Activated naive CD4-positive, alpha-beta T cell treated with anti-CD3 and anti-CD28 coated beads, Interleukin-2, amount 50 U/mL, for 24 hours (primary cell): Measurements from ENCODE around the gene TBC1D1.

ENCODE experiments used
- H3K27ac Mint-ChIP-seq: one replicate; pipeline ENCODE4 v1.8.0; 2021; ENCODE audit warnings: mild to moderate bottlenecking, mixed read lengths
- H3K27me3 Mint-ChIP-seq: one replicate; pipeline ENCODE4 v1.8.0; 2021; ENCODE audit warnings: mixed read lengths
- H3K36me3 Mint-ChIP-seq: one replicate; pipeline ENCODE4 v1.8.0; 2021; ENCODE audit warnings: mixed read lengths
- H3K4me1 Mint-ChIP-seq: one replicate; pipeline ENCODE4 v1.8.0; 2021; ENCODE audit warnings: mixed read lengths
- H3K4me3 Mint-ChIP-seq: one replicate; pipeline ENCODE4 v1.8.0; 2021; ENCODE audit warnings: mild to moderate bottlenecking, mixed read lengths
- H3K9me3 Mint-ChIP-seq: one replicate; pipeline ENCODE4 v1.8.0; 2021; ENCODE audit warnings: mixed read lengths

The TBC1D1 gene

GRCh38 chr4:37879365-37879764 lies 11.5 kb upstream of the TBC1D1 start:
- H3K4me1 Mint-ChIP-seq = peaks cover 3% of the 10 kb centered on the region
- no peak overlapping the region for H3K4me3 Mint-ChIP-seq
- no peak overlapping the region for H3K27ac Mint-ChIP-seq
- H3K9me3 Mint-ChIP-seq = no peaks in the 10 kb centered on the region
- peaks cover 2% of the 10 kb centered on the region for H3K36me3 Mint-ChIP-seq
- no peaks in the 10 kb centered on the region for H3K27me3 Mint-ChIP-seq

DNA sequence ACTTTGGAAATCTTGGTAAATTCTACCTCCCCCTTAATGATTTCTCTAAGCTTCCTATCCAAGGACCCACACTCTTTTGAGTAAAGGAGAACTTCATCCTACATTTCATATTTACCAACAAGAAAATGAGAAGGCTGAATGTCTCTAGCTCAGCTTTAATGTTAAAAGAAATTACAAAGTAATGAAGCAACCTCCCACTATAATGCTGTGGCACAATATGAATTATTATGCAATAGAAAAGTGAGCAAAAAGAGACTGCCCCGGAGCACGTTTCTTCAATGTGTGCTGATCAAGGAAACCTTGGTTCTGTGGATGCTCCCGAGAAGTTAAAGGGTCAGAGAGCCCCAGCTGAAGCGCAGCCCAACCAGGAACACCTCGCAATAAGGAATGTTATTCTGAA lies 9.1 kb upstream of the TBC1D1 start:
- H3K4me3 Mint-ChIP-seq = no peak overlapping the region
- H3K36me3 Mint-ChIP-seq = no peaks in the 10 kb centered on the region
- no peaks in the 10 kb centered on the region for H3K27me3 Mint-ChIP-seq
- peaks cover 3% of the 10 kb centered on the region for H3K4me1 Mint-ChIP-seq
- H3K27ac Mint-ChIP-seq = no peak overlapping the region
- H3K9me3 Mint-ChIP-seq = no peaks in the 10 kb centered on the region

DNA sequence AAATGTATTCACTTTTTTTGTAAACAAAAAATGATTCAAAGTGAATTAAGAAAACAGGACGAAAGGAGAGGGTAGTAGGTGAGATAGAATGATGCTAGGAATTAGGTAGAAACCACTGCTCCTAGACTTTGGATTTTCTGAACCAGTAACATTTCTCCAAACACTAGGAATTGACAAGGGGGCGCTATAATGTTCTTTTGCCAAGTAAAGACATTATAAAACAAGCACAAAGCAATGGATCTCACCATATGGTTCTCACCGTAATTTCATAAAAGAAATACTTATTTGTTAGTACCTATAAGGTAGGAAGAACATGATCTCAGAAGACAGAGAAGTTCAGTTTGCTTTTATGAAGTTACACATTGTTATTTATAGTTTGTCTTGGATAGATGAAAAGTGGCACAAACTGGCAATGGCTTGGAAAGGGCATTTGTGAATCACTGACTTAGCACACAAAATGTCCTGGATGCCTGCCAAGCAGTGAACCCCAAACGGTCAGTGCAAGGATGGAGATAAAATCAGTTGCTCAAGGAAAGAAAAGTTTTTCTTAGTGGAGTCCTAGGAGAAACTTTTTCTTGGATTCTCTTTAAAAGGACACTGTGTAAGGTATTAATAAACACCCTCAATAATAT lies 8.1 kb upstream of the TBC1D1 start:
- H3K36me3 Mint-ChIP-seq = no peaks in the 10 kb centered on the region

DNA sequence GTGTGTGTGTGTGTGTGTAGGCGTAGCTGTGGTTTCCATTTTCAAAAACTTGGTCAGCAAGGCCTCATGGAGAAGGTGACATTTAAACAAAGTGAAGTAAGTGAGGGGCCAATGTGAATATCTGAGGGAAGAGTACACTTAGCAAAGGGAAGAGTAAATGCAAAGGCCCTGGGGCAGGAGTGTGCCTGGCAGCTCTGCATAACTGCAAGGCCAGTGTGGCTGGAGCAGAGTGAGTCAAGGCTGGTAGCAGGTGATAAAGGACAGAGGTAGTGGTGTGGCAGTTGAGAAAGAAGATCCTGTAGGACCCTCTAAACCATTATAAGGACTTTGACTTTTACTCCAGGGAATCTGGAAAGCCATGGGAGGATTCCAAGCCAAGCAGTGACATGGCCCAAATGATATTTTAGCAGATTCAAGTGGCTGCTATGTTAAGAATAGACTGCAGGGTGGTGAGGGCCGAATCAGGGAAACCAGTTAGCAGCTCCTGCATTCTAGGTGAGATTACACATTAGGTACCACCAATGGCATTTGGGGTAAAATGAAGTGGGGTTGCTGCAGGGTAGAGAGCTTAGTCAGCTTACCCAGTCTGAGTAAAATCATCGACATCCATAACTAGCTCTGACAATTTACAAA lies 5.9 kb upstream of the TBC1D1 start:
- Mint-ChIP-seq H3K36me3 (no peaks in the 10 kb centered on the region), H3K27me3 (no peaks in the 10 kb centered on the region), H3K27ac (no peak overlapping the region)

More for the DNA sequence above, 8.1 kb upstream of the TBC1D1 start:
- no peaks in the 10 kb centered on the region for H3K27me3 Mint-ChIP-seq
- peaks cover 3% of the 10 kb centered on the region for H3K4me1 Mint-ChIP-seq
- H3K9me3 Mint-ChIP-seq = no peaks in the 10 kb centered on the region
- no peak overlapping the region for H3K4me3 Mint-ChIP-seq
- no peak overlapping the region for H3K27ac Mint-ChIP-seq

DNA sequence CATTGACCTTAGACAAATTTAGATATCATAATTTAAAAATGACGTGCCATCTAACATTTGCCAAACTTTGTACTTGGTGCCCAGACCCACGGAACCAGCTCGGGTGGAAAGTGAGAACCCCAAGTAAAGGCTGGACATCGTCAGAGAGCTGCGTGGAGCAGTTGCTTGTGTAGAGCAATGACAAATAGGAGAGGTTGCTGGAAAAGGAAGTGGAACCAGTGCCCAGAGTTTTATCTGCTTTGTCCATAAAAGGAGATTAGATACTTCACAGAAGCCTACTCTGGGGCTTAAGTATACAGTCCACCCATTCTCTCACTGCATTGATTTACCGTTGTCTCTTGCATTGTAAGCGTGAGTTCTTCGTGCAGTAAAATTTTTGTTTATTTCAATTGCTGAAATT lies 5.4 kb upstream of the TBC1D1 start:
- Mint-ChIP-seq H3K4me1 (peaks cover 12% of the 10 kb centered on the region), H3K27me3 (no peaks in the 10 kb centered on the region), H3K4me3 (no peak overlapping the region), H3K9me3 (no peaks in the 10 kb centered on the region), H3K27ac (no peak overlapping the region), H3K36me3 (no peaks in the 10 kb centered on the region)

More for the DNA sequence above, 5.9 kb upstream of the TBC1D1 start:
- peaks cover 12% of the 10 kb centered on the region for H3K4me1 Mint-ChIP-seq
- H3K4me3 Mint-ChIP-seq = no peak overlapping the region
- H3K9me3 Mint-ChIP-seq = no peaks in the 10 kb centered on the region

GRCh38 chr4:37889849-37890800 lies 759 bp upstream of the TBC1D1 start:
- Mint-ChIP-seq H3K27me3 (no peaks in the 10 kb centered on the region), H3K9me3 (no peaks in the 10 kb centered on the region), H3K27ac (no peak overlapping the region)

DNA sequence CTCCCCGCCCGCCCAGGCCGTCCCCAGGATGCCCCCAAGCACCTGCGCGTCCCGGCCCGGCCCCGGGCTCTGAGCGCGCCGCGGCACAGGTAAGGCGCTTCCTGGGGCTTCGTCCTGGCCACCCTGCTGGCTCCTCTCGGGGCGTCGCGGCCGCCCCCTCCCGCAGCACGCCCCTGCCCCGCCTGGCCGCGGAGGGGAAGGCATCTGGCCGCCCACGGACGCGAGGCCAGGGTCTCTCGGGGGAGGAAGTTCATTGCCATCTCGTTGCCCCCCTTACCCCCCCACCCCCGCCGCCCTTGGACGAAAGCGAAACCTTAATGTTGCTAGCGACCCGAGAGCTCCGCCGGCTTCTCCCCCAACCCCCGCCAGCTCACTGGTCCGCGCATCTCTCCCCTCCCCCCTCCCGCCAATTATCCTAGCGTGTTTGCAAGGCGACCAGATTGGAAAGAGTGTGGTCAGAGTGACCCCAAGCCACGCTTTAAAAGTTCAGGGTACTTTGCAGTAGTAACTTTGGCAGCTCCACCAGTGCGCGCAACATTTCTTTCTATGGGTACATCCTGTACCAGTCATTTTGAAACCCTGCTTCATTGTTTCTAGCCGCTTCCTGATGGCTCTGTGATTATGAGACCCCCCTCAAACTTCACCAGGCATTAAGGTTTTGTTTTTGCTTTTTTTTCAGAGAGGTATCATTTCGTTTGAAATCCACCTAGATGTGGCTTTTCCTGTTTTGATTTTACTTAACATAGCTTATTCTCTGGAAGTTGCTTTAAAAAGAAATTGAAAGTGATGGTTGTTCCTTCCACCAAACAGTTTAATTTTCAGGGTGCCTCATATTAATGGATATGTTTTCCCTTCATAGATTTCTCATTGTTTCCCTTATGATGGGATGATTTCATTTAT lies 626 bp downstream of the TBC1D1 start:
- Mint-ChIP-seq H3K4me3 (peak overlapping the region; percentile 90), H3K9me3 (no peaks in the 10 kb centered on the region), H3K36me3 (no peaks in the 10 kb centered on the region), H3K4me1 (peaks cover 54% of the 10 kb centered on the region), H3K27me3 (no peaks in the 10 kb centered on the region), H3K27ac (peak overlapping the region; percentile 88)

More at GRCh38 chr4:37889849-37890800, 759 bp upstream of the TBC1D1 start:
- no peaks in the 10 kb centered on the region for H3K36me3 Mint-ChIP-seq
- peak overlapping the region; percentile 72 for H3K4me3 Mint-ChIP-seq
- H3K4me1 Mint-ChIP-seq = peaks cover 40% of the 10 kb centered on the region

GRCh38 chr4:37892641-37893040 lies 1.8 kb downstream of the TBC1D1 start:
- Mint-ChIP-seq H3K27me3 (no peaks in the 10 kb centered on the region), H3K4me3 (peak overlapping the region; percentile 90), H3K36me3 (no peaks in the 10 kb centered on the region), H3K4me1 (peaks cover 65% of the 10 kb centered on the region), H3K9me3 (no peaks in the 10 kb centered on the region), H3K27ac (no peak overlapping the region)

DNA sequence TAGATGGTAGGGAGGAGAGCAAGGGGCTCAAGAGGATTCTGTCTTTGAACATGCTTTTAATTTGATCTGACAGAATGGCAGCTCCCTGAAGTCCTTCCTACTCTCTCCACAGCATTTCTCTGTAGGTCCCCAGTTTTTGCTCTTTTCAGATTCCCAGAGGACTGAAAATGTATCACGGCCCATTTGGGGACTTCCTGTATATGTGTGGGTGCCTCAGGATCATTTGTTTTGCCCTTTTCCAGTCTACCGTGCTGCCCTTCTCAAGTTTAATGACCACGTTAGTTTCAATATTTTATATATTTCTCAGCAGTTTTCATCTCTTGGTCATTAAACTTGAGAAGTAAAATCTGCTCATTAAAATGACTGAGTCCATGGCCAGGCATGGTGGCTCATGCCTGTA lies 2.3 kb downstream of the TBC1D1 start:
- Mint-ChIP-seq H3K4me3 (peak overlapping the region; percentile 90), H3K27ac (no peak overlapping the region), H3K27me3 (no peaks in the 10 kb centered on the region), H3K36me3 (no peaks in the 10 kb centered on the region), H3K4me1 (peaks cover 68% of the 10 kb centered on the region), H3K9me3 (no peaks in the 10 kb centered on the region)

- peaks cover 7% of the 10 kb centered on the region for H3K36me3 Mint-ChIP-seq
- H3K4me3 Mint-ChIP-seq = no peak overlapping the region
- no peak overlapping the region for H3K27ac Mint-ChIP-seq
- H3K27me3 Mint-ChIP-seq = no peaks in the 10 kb centered on the region
- no peaks in the 10 kb centered on the region for H3K9me3 Mint-ChIP-seq
- peaks cover 76% of the 10 kb centered on the region for H3K4me1 Mint-ChIP-seq
These were observed 4.4 kb downstream of the TBC1D1 start for GRCh38 chr4:37895271-37895670.

DNA sequence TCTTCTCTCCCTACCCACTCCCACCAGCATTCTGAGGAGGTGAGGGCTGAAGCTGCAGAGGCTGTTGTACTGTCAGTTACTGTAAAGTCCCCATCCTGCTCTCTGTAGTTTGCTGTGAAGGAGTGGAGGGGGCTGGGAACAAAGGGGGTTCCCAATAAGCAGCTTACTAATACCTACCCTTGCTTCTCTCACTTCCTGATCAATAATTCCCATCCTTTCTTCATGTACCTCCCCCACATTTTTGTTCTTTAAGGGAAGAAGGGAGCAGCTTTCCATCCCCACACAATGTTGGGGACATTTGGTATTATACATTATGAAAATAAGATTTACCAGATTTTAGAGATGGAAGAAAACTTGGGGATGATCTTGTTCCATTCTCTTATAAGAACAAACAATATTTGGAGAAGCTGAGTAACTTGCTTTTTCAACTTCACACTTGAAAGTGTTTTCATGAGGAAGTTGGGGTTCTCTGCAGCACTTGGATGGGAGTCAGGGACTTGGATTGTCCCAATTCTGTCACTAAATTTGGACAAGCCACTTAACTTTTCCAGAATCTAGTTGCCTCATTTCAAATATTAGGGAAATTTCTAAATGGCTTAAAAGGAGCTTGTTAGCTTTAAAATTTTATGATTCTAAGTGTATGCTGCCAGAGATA lies 5.4 kb downstream of the TBC1D1 start:
- H3K4me3 Mint-ChIP-seq = no peak overlapping the region
- H3K36me3 Mint-ChIP-seq = peaks cover 9% of the 10 kb centered on the region
- no peaks in the 10 kb centered on the region for H3K27me3 Mint-ChIP-seq
- no peak overlapping the region for H3K27ac Mint-ChIP-seq
- H3K9me3 Mint-ChIP-seq = no peaks in the 10 kb centered on the region
- H3K4me1 Mint-ChIP-seq = peaks cover 80% of the 10 kb centered on the region

- H3K4me3 Mint-ChIP-seq = no peak overlapping the region
- no peaks in the 10 kb centered on the region for H3K9me3 Mint-ChIP-seq
- H3K4me1 Mint-ChIP-seq = peaks cover 66% of the 10 kb centered on the region
- no peaks in the 10 kb centered on the region for H3K27me3 Mint-ChIP-seq
- H3K36me3 Mint-ChIP-seq = peaks cover 14% of the 10 kb centered on the region
- no peak overlapping the region for H3K27ac Mint-ChIP-seq
These were observed 11.3 kb downstream of the TBC1D1 start for GRCh38 chr4:37902212-37902611.

GRCh38 chr4:37902738-37903693 lies 12.1 kb downstream of the TBC1D1 start:
- no peak overlapping the region for H3K27ac Mint-ChIP-seq
- no peaks in the 10 kb centered on the region for H3K9me3 Mint-ChIP-seq
- peaks cover 67% of the 10 kb centered on the region for H3K4me1 Mint-ChIP-seq
- peaks cover 20% of the 10 kb centered on the region for H3K36me3 Mint-ChIP-seq
- no peaks in the 10 kb centered on the region for H3K27me3 Mint-ChIP-seq
- no peak overlapping the region for H3K4me3 Mint-ChIP-seq

DNA sequence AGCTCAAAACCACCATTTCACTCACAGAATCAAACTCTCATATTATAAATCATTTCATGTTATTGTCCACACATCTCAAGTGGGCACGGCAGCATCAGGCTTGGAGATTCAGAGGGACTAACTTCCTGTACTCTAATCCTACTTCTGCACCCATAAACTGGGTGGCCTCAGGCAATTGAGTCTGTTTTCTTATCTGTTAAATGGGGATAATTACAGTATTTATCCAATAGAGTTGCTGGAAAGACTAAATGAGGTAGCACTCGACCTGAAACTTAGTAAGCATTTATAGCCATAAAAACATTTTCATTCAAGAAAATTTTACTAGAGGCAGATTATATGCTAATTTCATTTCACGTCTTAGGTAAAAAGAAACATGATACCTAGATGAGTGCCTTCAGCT lies 13.0 kb downstream of the TBC1D1 start:
- peaks cover 59% of the 10 kb centered on the region for H3K4me1 Mint-ChIP-seq
- no peaks in the 10 kb centered on the region for H3K9me3 Mint-ChIP-seq
- no peak overlapping the region for H3K4me3 Mint-ChIP-seq
- no peak overlapping the region for H3K27ac Mint-ChIP-seq
- no peaks in the 10 kb centered on the region for H3K27me3 Mint-ChIP-seq
- peaks cover 18% of the 10 kb centered on the region for H3K36me3 Mint-ChIP-seq
